LHCN-M2 (cell line): ENCODE results near the gene SORBS1. TPM values are rescaled to one million over a fixed set of nuclear protein-coding genes. Genes with fewer than 3 reads are reported as not detected.

Experiments used
- DNase-seq: peaks from one replicate; pipeline ENCODE4 v3.0.0-alpha.2; 2012; ENCODE audit warnings: low read depth
- total RNA-seq: library from RNA; depleted of rRNA; stranded (reverse); fragments of >200 nt; gene quantifications from 2 replicates; pipeline ENCODE4 v1.2.3, GENCODE V29; 2014

Gene SORBS1
- total RNA-seq, 1 experiment from 2014 or later: 6.5 TPM

- DNase-seq: no peak
These were observed 5.0 kb upstream of the SORBS1 start for GRCh38 chr10:95566136-95566535.

- DNase-seq: no peak
These were observed 4.2 kb upstream of the SORBS1 start for GRCh38 chr10:95565336-95565735.

- no peak for DNase-seq
These were observed 3.1 kb upstream of the SORBS1 start for GRCh38 chr10:95564291-95564690.

GRCh38 chr10:95562341-95562965 is 1.3 kb upstream of the SORBS1 start:
- no peak for DNase-seq

GRCh38 chr10:95561864-95562177 is 650 bp upstream of the SORBS1 start:
- DNase-seq: no peak

GRCh38 chr10:95560278-95561176 is 644 bp downstream of the SORBS1 start:
- DNase-seq: peak; percentile 4

- no peak for DNase-seq
These were observed 1.3 kb downstream of the SORBS1 start for GRCh38 chr10:95559896-95560277.

- DNase-seq: no peak
These were observed 1.7 kb downstream of the SORBS1 start for GRCh38 chr10:95559471-95559870.

- peak; percentile 3 for DNase-seq
These were observed 2.4 kb downstream of the SORBS1 start for GRCh38 chr10:95558593-95559320.

- no peak for DNase-seq
These were observed 4.0 kb downstream of the SORBS1 start for GRCh38 chr10:95556994-95557767.

GRCh38 chr10:95553674-95554073 is 7.5 kb downstream of the SORBS1 start:
- no peak for DNase-seq

- no peak for DNase-seq
These were observed 8.4 kb downstream of the SORBS1 start for GRCh38 chr10:95552679-95553342.

GRCh38 chr10:95550073-95550672 is 11.0 kb downstream of the SORBS1 start:
- no peak for DNase-seq

GRCh38 chr10:95547791-95548435 is 13.3 kb downstream of the SORBS1 start:
- no peak for DNase-seq

- no peak for DNase-seq
These were observed 14.0 kb downstream of the SORBS1 start for GRCh38 chr10:95547197-95547596.

GRCh38 chr10:95545981-95546380 is 15.2 kb downstream of the SORBS1 start:
- no peak for DNase-seq

GRCh38 chr10:95544783-95545500 is 16.2 kb downstream of the SORBS1 start:
- DNase-seq: peak; percentile 72

GRCh38 chr10:95543459-95543858 is 17.7 kb downstream of the SORBS1 start:
- DNase-seq: no peak

GRCh38 chr10:95542761-95543160 is 18.4 kb downstream of the SORBS1 start:
- no peak for DNase-seq

GRCh38 chr10:95542330-95542729 is 18.8 kb downstream of the SORBS1 start:
- DNase-seq: no peak
